ENCODE measurements around the gene DDX25. TPM values are rescaled to one million over a fixed set of nuclear protein-coding genes. Genes with fewer than 3 reads are reported as not detected.
"Not testable (repeated sequence)": the region's sequence is repeated elsewhere in the genome, so short reads cannot be mapped to it uniquely, and the experiment has no call there.

DDX25 gene
- not detected for total RNA-seq

- TF ChIP-seq CTCF (IDR thresholded peaks at IDR 0.05) = no peak
- peak within 1 kb of the TSS; percentile 22 to 58 for H3K4me3 ChIP-seq
Measured at GRCh38 chr11:125903711-125904659, at the start of gene DDX25. Gene DDX25 (plus strand): TSS chr11:125904508. CDS start chr11:125904518, 10 bp downstream.

GRCh38 chr11:125857670-125858069, 46.6 kb upstream of the DDX25 start:
- not testable (repeated sequence) for H3K27me3 ChIP-seq; H3K36me3 ChIP-seq; H3K4me1 ChIP-seq; DNase-seq (ENCODE audit: low spot score); H3K27ac ChIP-seq; H3K4me3 ChIP-seq; H3K9me3 ChIP-seq

More at GRCh38 chr11:125903711-125904659, at the start of gene DDX25:
- Histone ChIP-seq H3K36me3 (no peaks in the 10 kb centered on the region), H3K9me3 (no peaks in the 10 kb centered on the region), H3K4me1 (peaks cover 0 to 14% of the 10 kb centered on the region in 2 donors), H3K27me3 (peaks cover 11 to 12% of the 10 kb centered on the region in 2 donors), H3K27ac (no peak within 1 kb of the TSS)
- DNase-seq (ENCODE audit: low spot score) = no peak

- not testable (repeated sequence) for H3K27ac ChIP-seq; DNase-seq (ENCODE audit: low spot score); H3K36me3 ChIP-seq; H3K27me3 ChIP-seq; H3K4me3 ChIP-seq; H3K4me1 ChIP-seq; H3K9me3 ChIP-seq
Measured at GRCh38 chr11:125862786-125863185, 41.5 kb upstream of the DDX25 start.

GRCh38 chr11:125865354-125865753, 39.0 kb upstream of the DDX25 start:
- H3K27ac ChIP-seq; H3K9me3 ChIP-seq; H3K27me3 ChIP-seq; H3K4me3 ChIP-seq; H3K4me1 ChIP-seq; DNase-seq (ENCODE audit: low spot score); H3K36me3 ChIP-seq: not testable (repeated sequence)

- no peak overlapping the region for H3K4me3 ChIP-seq
- no peaks in the 10 kb centered on the region for H3K4me1 ChIP-seq
- no peaks in the 10 kb centered on the region for H3K36me3 ChIP-seq
- no peak for TF ChIP-seq CTCF (IDR thresholded peaks at IDR 0.05)
- no peak for DNase-seq (ENCODE audit: low spot score)
- H3K27me3 ChIP-seq = no peaks in the 10 kb centered on the region
- H3K9me3 ChIP-seq = no peaks in the 10 kb centered on the region
- H3K27ac ChIP-seq = no peak overlapping the region
Measured at GRCh38 chr11:125869521-125869920, 34.8 kb upstream of the DDX25 start.

GRCh38 chr11:125871391-125872137, 32.7 kb upstream of the DDX25 start:
- TF ChIP-seq CTCF (IDR thresholded peaks at IDR 0.05) = peak in 1 of 2 donors; percentile 58
- Histone ChIP-seq H3K9me3 (no peaks in the 10 kb centered on the region), H3K4me1 (no peaks in the 10 kb centered on the region), H3K27ac (no peak overlapping the region), H3K4me3 (no peak overlapping the region), H3K27me3 (no peaks in the 10 kb centered on the region), H3K36me3 (no peaks in the 10 kb centered on the region)
- DNase-seq (ENCODE audit: low spot score) = no peak

- Histone ChIP-seq H3K9me3 (no peaks in the 10 kb centered on the region), H3K27ac (no peak overlapping the region), H3K4me1 (no peaks in the 10 kb centered on the region), H3K4me3 (no peak overlapping the region), H3K36me3 (no peaks in the 10 kb centered on the region), H3K27me3 (no peaks in the 10 kb centered on the region)
- DNase-seq (ENCODE audit: low spot score) = no peak
- no peak for TF ChIP-seq CTCF (IDR thresholded peaks at IDR 0.05)
Measured at GRCh38 chr11:125872138-125872491, 32.2 kb upstream of the DDX25 start.
